Nephron (organoid): ENCODE measurements around the gene CECR2.
"Not testable (repeated sequence)": the region's sequence is repeated elsewhere in the genome, so short reads cannot be mapped to it uniquely, and the experiment has no call there.

ENCODE experiments used
- H3K27ac Mint-ChIP-seq, 3 experiments: 2 replicates each; pipeline ENCODE4 v1.8.0; 2020; ENCODE audit warnings: mixed read lengths in 3 of 3, mild to moderate bottlenecking in 2 of 3, moderate library complexity in 1 of 3
- H3K27me3 Mint-ChIP-seq: 2 replicates; pipeline ENCODE4 v1.8.0; 2021; ENCODE audit warnings: low read depth, mild to moderate bottlenecking, moderate library complexity, mixed read lengths
- H3K36me3 Mint-ChIP-seq: 2 replicates; pipeline ENCODE4 v1.8.0; 2020; ENCODE audit warnings: low read depth, mixed read lengths
- H3K4me1 Mint-ChIP-seq: 2 replicates; pipeline ENCODE4 v1.8.0; 2020; ENCODE audit warnings: mixed read lengths
- H3K4me3 Mint-ChIP-seq, 3 experiments: 2 replicates each; pipeline ENCODE4 v1.8.0; 2020; ENCODE audit warnings: mild to moderate bottlenecking in 3 of 3, mixed read lengths in 3 of 3, moderate library complexity in 2 of 3
- H3K9me3 Mint-ChIP-seq: 2 replicates; pipeline ENCODE4 v1.8.0; 2020; ENCODE audit warnings: mixed read lengths
- CTCF ChIP-seq, 3 experiments: fragments of 200-600 bp; sonication (generic); IDR thresholded peaks; one replicate each; pipeline ENCODE4 v1.5.0; 2021; ENCODE audit warnings: antibody characterized with exemption in 3 of 3; ENCODE audit not compliant: unreplicated experiment in 3 of 3

The CECR2 gene

GRCh38 chr22:17422736-17423343 is 53.6 kb downstream of the CECR2 start:
- Mint-ChIP-seq H3K27ac (peak overlapping the region in 1 of 3 experiments; percentile 9), H3K9me3 (no peaks in the 10 kb centered on the region), H3K4me3 (no peak overlapping the region), H3K36me3 (peaks cover 19% of the 10 kb centered on the region), H3K4me1 (peaks cover 50% of the 10 kb centered on the region), H3K27me3 (peaks cover 2% of the 10 kb centered on the region)
- no peak for TF ChIP-seq CTCF (IDR thresholded peaks at IDR 0.05; ENCODE audit: unreplicated experiment in 3 of 3)

- no peak for TF ChIP-seq CTCF (IDR thresholded peaks at IDR 0.05; ENCODE audit: unreplicated experiment in 3 of 3)
- no peaks in the 10 kb centered on the region for H3K27me3 Mint-ChIP-seq
- H3K4me1 Mint-ChIP-seq, result peaks cover 43% of the 10 kb centered on the region
- no peaks in the 10 kb centered on the region for H3K9me3 Mint-ChIP-seq
- H3K4me3 Mint-ChIP-seq, result no peak overlapping the region
- H3K27ac Mint-ChIP-seq, result no peak overlapping the region
- peaks cover 18% of the 10 kb centered on the region for H3K36me3 Mint-ChIP-seq
Measured at GRCh38 chr22:17423616-17424015, 54.4 kb downstream of the CECR2 start.

- H3K9me3 Mint-ChIP-seq, H3K4me3 Mint-ChIP-seq, H3K27me3 Mint-ChIP-seq: not testable (repeated sequence)
- Mint-ChIP-seq H3K4me1 (peaks cover 47% of the 10 kb centered on the region), H3K36me3 (peaks cover 11% of the 10 kb centered on the region), H3K27ac (peak overlapping the region in 1 of 3 experiments; percentile 20)
Measured at GRCh38 chr22:17427528-17427927, 58.3 kb downstream of the CECR2 start.

- Mint-ChIP-seq H3K36me3 (peaks cover 11% of the 10 kb centered on the region), H3K4me3 (no peak overlapping the region), H3K9me3 (no peaks in the 10 kb centered on the region), H3K4me1 (peaks cover 54% of the 10 kb centered on the region), H3K27me3 (no peaks in the 10 kb centered on the region), H3K27ac (peak overlapping the region in 2 of 3 experiments; percentile 12 to 17)
- no peak for TF ChIP-seq CTCF (IDR thresholded peaks at IDR 0.05; ENCODE audit: unreplicated experiment in 3 of 3)
Measured at GRCh38 chr22:17429516-17429915, 60.3 kb downstream of the CECR2 start.

GRCh38 chr22:17430412-17430811 is 61.2 kb downstream of the CECR2 start:
- Mint-ChIP-seq H3K27ac (peak overlapping the region; percentile 12 to 67 (median 45)), H3K4me3 (no peak overlapping the region), H3K36me3 (peaks cover 10% of the 10 kb centered on the region), H3K9me3 (no peaks in the 10 kb centered on the region), H3K4me1 (peaks cover 54% of the 10 kb centered on the region), H3K27me3 (no peaks in the 10 kb centered on the region)
- TF ChIP-seq CTCF (IDR thresholded peaks at IDR 0.05; ENCODE audit: unreplicated experiment in 3 of 3), result no peak

- H3K9me3 Mint-ChIP-seq, result no peaks in the 10 kb centered on the region
- no peak overlapping the region for H3K4me3 Mint-ChIP-seq
- H3K36me3 Mint-ChIP-seq, result peaks cover 5% of the 10 kb centered on the region
- no peaks in the 10 kb centered on the region for H3K27me3 Mint-ChIP-seq
- H3K4me1 Mint-ChIP-seq, result peaks cover 54% of the 10 kb centered on the region
- TF ChIP-seq CTCF (IDR thresholded peaks at IDR 0.05; ENCODE audit: unreplicated experiment in 3 of 3), result no peak
- H3K27ac Mint-ChIP-seq, result peak overlapping the region; percentile 12 to 73 (median 55)
Measured at GRCh38 chr22:17431179-17431578, 61.9 kb downstream of the CECR2 start.
